Lung (tissue), 12 donors: Measurements from ENCODE around the gene GINS1. TPM values are rescaled to one million over a fixed set of nuclear protein-coding genes. Genes with fewer than 3 reads are reported as not detected.

Experiments
- ATAC-seq: fragments of 200-7000 bp; cut with Tn5 transposase; one replicate; pipeline ENCODE4 v1.9.1; 2020; ENCODE audit warnings: moderate number of reproducible peaks; ENCODE audit not compliant: insufficient read depth, low FRiP score
- DNase-seq, 3 donors: peaks; one replicate each; pipeline ENCODE4 v3.0.0-alpha.2; 2013 to 2017
- H3K27ac ChIP-seq, 2 donors: one replicate each; pipeline ENCODE4 v1.5.1; 2013; ENCODE audit warnings: mild to moderate bottlenecking in 2 of 2, moderate library complexity in 2 of 2, control low read depth in 1 of 2, inconsistent platforms in 1 of 2, low read depth in 1 of 2, low read length in 1 of 2
- H3K27me3 ChIP-seq, 3 donors: one replicate each; pipeline ENCODE4 v1.5.1; 2013; ENCODE audit warnings: low read length in 2 of 3; ENCODE audit not compliant: control insufficient read depth in 3 of 3, insufficient read depth in 3 of 3
- H3K36me3 ChIP-seq, 4 donors: one replicate each; pipeline ENCODE4 v1.5.1; 2013; ENCODE audit warnings: low read length in 4 of 4, mild to moderate bottlenecking in 1 of 4, moderate library complexity in 1 of 4; ENCODE audit not compliant: control insufficient read depth in 4 of 4, insufficient read depth in 4 of 4
- H3K4me1 ChIP-seq, 5 donors: one replicate each; pipeline ENCODE4 v1.5.1; 2013; ENCODE audit warnings: low read length in 5 of 5, mild to moderate bottlenecking in 2 of 5, moderate library complexity in 1 of 5; ENCODE audit not compliant: control insufficient read depth in 5 of 5, insufficient read depth in 5 of 5
- H3K4me3 ChIP-seq: one replicate; pipeline ENCODE4 v1.5.1; 2013; ENCODE audit warnings: mild to moderate bottlenecking, control low read depth, moderate library complexity
- H3K9ac ChIP-seq, 2 donors: one replicate each; pipeline ENCODE4 v1.5.1; 2013; ENCODE audit warnings: low read length in 2 of 2, control low read depth in 1 of 2; ENCODE audit not compliant: insufficient read depth in 1 of 2
- H3K9me3 ChIP-seq, 4 donors: one replicate each; pipeline ENCODE4 v1.5.1; 2013; ENCODE audit warnings: low read length in 3 of 4, mild to moderate bottlenecking in 1 of 4, moderate library complexity in 1 of 4; ENCODE audit not compliant: control insufficient read depth in 4 of 4, insufficient read depth in 3 of 4
- WGBS, 2 donors: extraction: QIAGEN DNeasy Blood & Tissue Kit; methylation state at CpG; one replicate each; pipeline ENCODE4 v1.1.7; 2013; 5-methylcytosine and 5-hydroxymethylcytosine counted together
- polyA plus RNA-seq, 2 donors: library from polyadenylated mRNA; stranded (reverse); fragments of 200-250 nt; gene quantifications; one replicate each; pipeline ENCODE4 v1.2.1, GENCODE V29; 2013
- total RNA-seq, 2 donors: library from RNA; depleted of rRNA in 1 of 2; stranded (reverse); fragments of >200 nt in 1 of 2; gene quantifications; one replicate each; pipeline ENCODE4 v1.2.1, GENCODE V29; 2014 to 2021
- TF ChIP-seq, protein P1 (sequence below): IDR thresholded peaks from 2 replicates; pipeline ENCODE4 v1.5.1; 2012; ENCODE audit warnings: mild to moderate bottlenecking; ENCODE audit errors: control extremely low read depth, extremely low read depth
- donor health status: control.
- donor health status: control.
- donor health status: Bipolar disorder and iron deficiency.
- donor health status: healthy.
- donor health status: DM: yes; HTN: yes; CAD: no.

Gene GINS1
- total and polyA plus RNA-seq, 4 donors = 0.87 to 3.3 (median 2.4) TPM

DNA sequence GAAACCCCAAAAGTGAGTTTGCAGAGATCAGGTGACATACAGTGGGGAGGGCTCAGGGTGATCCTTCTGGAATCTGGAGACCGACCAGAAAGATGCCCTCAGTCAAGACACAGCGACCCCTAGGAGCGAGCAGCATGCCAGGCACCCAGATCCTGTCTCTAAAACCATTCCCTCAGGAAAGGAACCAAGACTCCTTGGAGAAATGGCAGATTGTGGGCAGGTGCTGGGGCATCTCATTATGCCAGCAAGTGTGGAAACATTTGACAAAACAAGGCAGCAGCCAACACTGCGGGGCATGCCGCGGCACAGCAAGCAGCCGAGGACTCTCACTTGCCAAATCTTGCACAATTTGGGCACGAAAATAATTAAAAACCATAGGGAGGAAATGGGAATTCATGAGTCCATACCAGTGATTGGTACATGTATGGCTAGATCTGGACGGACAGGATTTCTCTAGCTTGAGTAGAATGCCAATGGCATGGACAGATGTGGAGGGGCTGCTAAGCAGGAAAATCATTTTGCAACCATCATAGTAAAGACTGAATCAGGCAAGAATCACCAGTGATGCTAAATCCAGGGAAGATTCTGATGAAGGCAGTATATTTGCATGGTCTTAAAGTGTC, 76.9 kb downstream of the GINS1 start:
- peaks cover 0 to 34% (median 21%) of the 10 kb centered on the region in 4 donors for H3K36me3 ChIP-seq
- no peak overlapping the region for H3K9ac ChIP-seq
- 88 to 91% methylated on average over 9 of the region's 9 CpGs for WGBS, 2 donors

DNA sequence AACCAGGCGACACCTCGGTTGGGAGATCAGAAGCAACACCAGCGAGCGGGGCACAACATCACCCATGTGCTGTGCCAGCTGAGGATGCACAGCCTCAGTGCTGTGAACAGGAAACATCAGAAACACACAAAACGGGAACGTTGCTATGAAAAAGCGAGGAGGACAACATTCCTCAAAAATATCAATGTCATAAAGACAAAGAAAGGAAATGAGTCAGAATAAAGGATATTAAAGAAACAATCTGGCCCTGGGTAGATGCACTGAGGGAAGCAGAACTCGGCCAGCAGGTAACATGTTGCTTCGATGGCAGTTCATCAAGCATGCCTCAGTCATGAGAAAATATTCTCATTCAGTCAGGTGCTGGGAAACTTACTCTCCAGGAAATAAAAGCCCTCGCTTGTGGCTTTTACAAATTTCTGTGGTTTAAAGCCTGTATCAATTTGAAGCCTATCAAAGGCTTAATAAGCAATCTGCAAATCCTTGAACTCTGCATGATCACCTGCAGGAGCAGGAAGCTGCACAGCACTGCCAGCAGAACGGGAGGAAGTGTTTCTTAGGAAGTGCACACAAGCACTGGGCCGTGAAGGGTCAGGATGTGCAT, 77.5 kb downstream of the GINS1 start:
- H3K4me1 ChIP-seq = no peaks in the 10 kb centered on the region
- H3K27me3 ChIP-seq = no peaks in the 10 kb centered on the region
- 43 to 53% methylated on average over 12 of the region's 12 CpGs for WGBS, 2 donors
- TF ChIP-seq, protein P1, sequence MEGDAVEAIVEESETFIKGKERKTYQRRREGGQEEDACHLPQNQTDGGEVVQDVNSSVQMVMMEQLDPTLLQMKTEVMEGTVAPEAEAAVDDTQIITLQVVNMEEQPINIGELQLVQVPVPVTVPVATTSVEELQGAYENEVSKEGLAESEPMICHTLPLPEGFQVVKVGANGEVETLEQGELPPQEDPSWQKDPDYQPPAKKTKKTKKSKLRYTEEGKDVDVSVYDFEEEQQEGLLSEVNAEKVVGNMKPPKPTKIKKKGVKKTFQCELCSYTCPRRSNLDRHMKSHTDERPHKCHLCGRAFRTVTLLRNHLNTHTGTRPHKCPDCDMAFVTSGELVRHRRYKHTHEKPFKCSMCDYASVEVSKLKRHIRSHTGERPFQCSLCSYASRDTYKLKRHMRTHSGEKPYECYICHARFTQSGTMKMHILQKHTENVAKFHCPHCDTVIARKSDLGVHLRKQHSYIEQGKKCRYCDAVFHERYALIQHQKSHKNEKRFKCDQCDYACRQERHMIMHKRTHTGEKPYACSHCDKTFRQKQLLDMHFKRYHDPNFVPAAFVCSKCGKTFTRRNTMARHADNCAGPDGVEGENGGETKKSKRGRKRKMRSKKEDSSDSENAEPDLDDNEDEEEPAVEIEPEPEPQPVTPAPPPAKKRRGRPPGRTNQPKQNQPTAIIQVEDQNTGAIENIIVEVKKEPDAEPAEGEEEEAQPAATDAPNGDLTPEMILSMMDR = no peak
- DNase-seq = no peak
- no peaks in the 10 kb centered on the region for H3K9me3 ChIP-seq
- ATAC-seq = no peak
- H3K36me3 ChIP-seq = peaks cover 0 to 34% (median 21%) of the 10 kb centered on the region in 4 donors
- H3K27ac ChIP-seq = no peak overlapping the region
- H3K9ac ChIP-seq = no peak overlapping the region
- no peak overlapping the region for H3K4me3 ChIP-seq

More for the DNA sequence above, 76.9 kb downstream of the GINS1 start:
- TF ChIP-seq, protein P1 = no peak
- Histone ChIP-seq H3K9me3 (no peaks in the 10 kb centered on the region), H3K27me3 (no peaks in the 10 kb centered on the region), H3K4me1 (no peaks in the 10 kb centered on the region), H3K4me3 (no peak overlapping the region), H3K27ac (no peak overlapping the region)
- ATAC-seq = no peak
- DNase-seq = no peak

DNA sequence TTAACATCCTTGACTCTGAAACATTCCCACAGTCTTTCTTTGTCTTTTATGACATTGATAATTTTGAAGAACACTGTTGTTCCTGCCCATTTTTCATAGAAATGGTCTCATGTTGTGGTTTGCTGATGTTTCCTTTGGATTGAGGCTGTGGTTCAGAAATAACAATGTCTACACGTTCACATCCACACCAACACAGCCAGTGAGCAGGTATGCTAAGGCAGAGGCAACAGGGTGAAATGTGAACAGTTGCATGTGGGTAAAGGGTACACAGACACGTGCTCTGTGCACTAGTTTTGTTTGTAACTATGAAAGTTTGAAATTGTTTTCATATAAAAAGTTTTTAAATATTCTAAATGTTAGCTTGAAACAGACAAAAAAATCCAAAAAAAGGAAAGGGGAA, 78.4 kb downstream of the GINS1 start:
- WGBS, 2 donors = 58 to 64% methylated on average over 2 of the region's 2 CpGs
- no peak for DNase-seq
- Histone ChIP-seq H3K27ac (no peak overlapping the region), H3K9ac (no peak overlapping the region), H3K36me3 (peaks cover 0 to 29% (median 19%) of the 10 kb centered on the region in 4 donors), H3K9me3 (no peaks in the 10 kb centered on the region), H3K4me1 (no peaks in the 10 kb centered on the region), H3K4me3 (no peak overlapping the region), H3K27me3 (no peaks in the 10 kb centered on the region)
- TF ChIP-seq, protein P1 = no peak
- ATAC-seq = no peak
